ENCODE data around the gene N4BP2. TPM values are rescaled to one million over a fixed set of nuclear protein-coding genes. Genes with fewer than 3 reads are reported as not detected.
A peak's percentile ranks its signal among the peaks of the same experiment; 100 is the strongest.

Gene N4BP2
- total RNA-seq, 2 experiments from 2014 or later = 17.6 to 21.9 TPM

DNA sequence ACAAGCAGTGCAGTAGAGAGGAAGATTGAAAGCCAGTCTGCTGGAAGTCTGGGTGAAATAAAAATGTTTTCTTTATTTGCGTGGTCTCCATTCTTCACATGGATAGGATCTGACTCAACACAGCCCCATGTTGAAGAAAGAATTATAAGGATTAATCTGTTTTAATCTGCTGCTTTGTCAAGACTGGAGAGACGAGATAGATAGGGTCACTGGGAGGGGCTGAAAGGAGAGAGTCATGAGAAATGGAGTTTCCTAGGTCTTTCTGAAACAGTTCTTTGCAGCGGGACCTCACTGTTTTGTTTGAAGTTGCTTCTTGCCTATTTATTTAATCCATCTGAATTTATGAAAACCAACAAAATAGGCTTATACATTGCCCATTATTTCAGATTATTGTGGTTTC lies 107.8 kb downstream of the N4BP2 start:
- Mint-ChIP-seq H3K27me3 (no peaks in the 10 kb centered on the region), H3K36me3 (peaks cover 22% of the 10 kb centered on the region)

DNA sequence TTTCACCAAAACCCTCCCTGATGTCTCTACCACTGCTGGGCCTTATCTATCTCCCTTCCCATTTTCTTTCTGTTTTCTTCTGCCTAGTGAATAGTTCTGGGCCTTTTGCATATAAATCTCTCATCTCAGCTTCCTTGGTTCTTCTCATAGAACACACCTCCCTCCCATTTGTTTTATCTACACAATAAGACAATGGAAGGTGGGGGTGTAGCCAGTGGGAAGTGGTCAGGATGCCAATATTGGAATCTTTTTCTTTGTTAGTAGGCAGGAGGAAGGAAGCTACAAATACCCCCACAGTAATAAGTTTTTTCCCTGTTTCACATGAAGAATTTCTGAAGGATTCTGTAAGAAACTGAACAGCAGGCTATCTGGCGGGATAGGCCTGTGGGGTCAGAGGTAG lies 109.3 kb downstream of the N4BP2 start:
- H3K27ac Mint-ChIP-seq = no peak overlapping the region
- peaks cover 22% of the 10 kb centered on the region for H3K36me3 Mint-ChIP-seq
- H3K27me3 Mint-ChIP-seq = no peaks in the 10 kb centered on the region
- no peak overlapping the region for H3K4me3 Mint-ChIP-seq
- H3K9me3 Mint-ChIP-seq = peaks cover 9% of the 10 kb centered on the region
- H3K4me1 Mint-ChIP-seq = peaks cover 8% of the 10 kb centered on the region
- no peak for DNase-seq

More for the DNA sequence above, 107.8 kb downstream of the N4BP2 start:
- Mint-ChIP-seq H3K4me3 (no peak overlapping the region), H3K27ac (no peak overlapping the region), H3K9me3 (peaks cover 9% of the 10 kb centered on the region), H3K4me1 (peaks cover 10% of the 10 kb centered on the region)
- no peak for DNase-seq

DNA sequence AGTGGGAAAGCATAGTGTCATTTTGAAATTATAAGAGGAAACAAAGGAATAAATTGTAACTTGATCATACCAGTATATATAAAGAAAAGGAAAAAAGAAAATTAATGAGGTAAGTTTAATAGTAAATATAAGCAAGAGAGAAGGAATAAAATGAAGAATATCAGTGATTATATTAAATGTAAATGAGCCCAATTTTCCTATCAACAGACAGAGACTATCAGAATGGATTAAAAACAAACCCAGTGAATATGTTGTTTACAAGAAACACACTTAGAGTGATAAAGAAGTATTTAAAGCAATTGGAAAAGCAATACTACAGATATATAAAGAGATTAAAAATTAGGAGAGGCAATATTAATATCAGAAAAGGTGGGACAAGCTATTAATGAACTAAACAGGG lies 111.4 kb downstream of the N4BP2 start:
- peaks cover 9% of the 10 kb centered on the region for H3K9me3 Mint-ChIP-seq
- H3K27me3 Mint-ChIP-seq = no peaks in the 10 kb centered on the region
- no peak overlapping the region for H3K27ac Mint-ChIP-seq
- peaks cover 16% of the 10 kb centered on the region for H3K4me1 Mint-ChIP-seq
- no peak overlapping the region for H3K4me3 Mint-ChIP-seq
- peaks cover 15% of the 10 kb centered on the region for H3K36me3 Mint-ChIP-seq
- no peak for DNase-seq

DNA sequence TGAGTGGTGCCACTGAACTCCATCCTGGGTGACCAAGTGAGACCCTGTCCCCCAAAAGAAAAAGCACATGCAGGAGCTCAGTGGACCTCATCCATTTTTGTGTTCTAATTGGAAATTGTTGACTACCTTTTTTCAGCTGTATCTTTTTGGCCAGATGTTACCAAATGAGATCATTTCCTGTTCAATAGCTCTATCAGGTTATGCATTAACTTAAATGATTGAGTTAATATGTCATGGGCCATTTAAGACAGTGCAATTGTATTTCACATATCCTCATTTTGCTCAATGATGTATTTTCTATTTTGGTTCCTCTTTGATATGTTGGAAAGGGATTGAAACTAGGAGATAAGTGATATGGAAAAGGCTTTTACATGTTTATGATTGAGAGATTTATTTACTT lies 113.9 kb downstream of the N4BP2 start:
- Mint-ChIP-seq H3K27ac (no peak overlapping the region), H3K36me3 (peaks cover 10% of the 10 kb centered on the region), H3K4me1 (peaks cover 26% of the 10 kb centered on the region), H3K27me3 (no peaks in the 10 kb centered on the region), H3K9me3 (peaks cover 9% of the 10 kb centered on the region), H3K4me3 (no peak overlapping the region)
- no peak for DNase-seq

DNA sequence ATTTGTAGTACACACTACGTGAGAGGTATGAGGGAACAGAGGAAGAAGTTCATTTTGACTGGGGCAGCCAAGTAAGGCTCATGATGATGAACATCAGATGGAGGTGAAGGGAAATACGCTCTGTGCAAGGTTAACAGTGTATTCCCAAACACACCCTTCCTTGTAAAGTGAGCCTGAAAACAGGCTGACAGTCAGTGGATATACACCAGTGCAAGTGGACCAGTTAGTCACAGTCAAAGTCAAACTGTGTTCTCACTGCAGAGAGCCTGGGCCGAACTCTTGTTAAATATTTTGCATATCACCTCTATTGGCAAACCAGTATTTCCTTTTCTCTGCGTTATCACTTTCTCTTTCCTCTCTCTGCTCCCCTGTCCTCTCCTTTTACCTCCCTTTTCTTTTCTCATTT lies 116.8 kb downstream of the N4BP2 start:
- no peak for DNase-seq

DNA sequence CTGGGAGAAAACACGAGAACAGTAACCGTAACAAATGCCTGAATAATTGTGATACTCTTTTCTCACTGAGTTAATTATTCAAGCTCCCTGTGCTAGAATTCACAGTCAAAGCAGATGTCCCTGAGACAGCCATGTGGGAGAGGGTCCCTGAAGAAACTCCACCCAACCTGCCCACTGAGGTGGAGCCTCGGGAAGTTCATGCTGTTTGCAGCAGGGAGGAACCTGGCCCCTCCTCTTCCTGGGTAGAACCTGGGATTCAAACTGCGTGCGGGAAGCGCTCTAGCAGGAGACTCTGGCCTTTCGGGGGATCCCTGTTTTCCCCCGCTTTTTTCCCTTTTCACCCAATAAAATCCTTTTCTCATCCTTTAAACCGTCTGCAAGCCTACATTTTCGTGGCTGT lies 120.0 kb downstream of the N4BP2 start:
- Mint-ChIP-seq H3K27ac (no peak overlapping the region), H3K27me3 (no peaks in the 10 kb centered on the region), H3K4me3 (no peak overlapping the region), H3K36me3 (no peaks in the 10 kb centered on the region), H3K4me1 (peaks cover 30% of the 10 kb centered on the region), H3K9me3 (no peaks in the 10 kb centered on the region)
- no peak for DNase-seq

More for the DNA sequence above, 116.8 kb downstream of the N4BP2 start:
- no peaks in the 10 kb centered on the region for H3K27me3 Mint-ChIP-seq
- H3K9me3 Mint-ChIP-seq = no peaks in the 10 kb centered on the region
- H3K4me3 Mint-ChIP-seq = peak overlapping the region; percentile 52
- H3K27ac Mint-ChIP-seq = peak overlapping the region; percentile 84
- H3K36me3 Mint-ChIP-seq = peaks cover 2% of the 10 kb centered on the region
- peaks cover 24% of the 10 kb centered on the region for H3K4me1 Mint-ChIP-seq

DNA sequence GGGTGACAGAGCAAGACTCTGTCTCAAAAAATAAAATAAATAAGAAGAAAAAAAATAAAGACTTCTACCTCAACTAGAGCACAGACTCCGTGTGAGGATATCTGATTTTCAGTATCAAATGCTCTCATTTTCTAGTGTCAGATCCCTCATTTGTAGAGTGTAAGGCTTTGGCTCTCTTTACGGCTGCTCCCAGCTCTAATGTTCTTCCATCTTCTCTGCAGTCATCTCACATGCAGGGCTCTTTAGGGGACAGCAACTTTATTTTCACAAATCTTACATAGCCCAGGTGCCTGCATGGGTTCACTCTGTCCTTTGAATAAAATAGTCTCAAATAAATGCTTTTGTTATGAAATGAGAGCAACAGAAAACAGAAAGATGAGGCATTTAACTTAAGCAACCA lies 120.9 kb downstream of the N4BP2 start:
- no peaks in the 10 kb centered on the region for H3K36me3 Mint-ChIP-seq
- no peak overlapping the region for H3K27ac Mint-ChIP-seq
- H3K4me1 Mint-ChIP-seq = peaks cover 35% of the 10 kb centered on the region
- no peak overlapping the region for H3K4me3 Mint-ChIP-seq
- no peak for DNase-seq
- no peaks in the 10 kb centered on the region for H3K9me3 Mint-ChIP-seq
- no peaks in the 10 kb centered on the region for H3K27me3 Mint-ChIP-seq

DNA sequence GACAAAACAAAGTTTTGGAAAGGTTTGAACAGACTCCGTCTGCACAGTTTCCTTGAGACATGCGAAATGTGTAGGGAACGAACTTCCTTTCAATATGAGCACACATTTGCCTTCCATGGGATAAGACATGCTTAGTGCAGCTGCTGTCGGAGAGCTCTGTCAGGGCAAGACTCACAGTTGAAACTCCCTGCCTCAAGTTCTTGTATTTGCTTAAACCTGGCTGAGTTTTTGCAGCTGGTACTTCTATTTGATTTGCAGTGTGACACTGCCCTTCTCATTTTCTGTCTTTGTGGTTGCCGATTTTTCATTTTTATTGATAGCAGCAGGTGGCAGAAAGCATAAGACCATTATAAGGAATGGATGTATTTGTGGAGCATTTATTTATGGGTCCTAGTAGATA lies 122.0 kb downstream of the N4BP2 start:
- Mint-ChIP-seq H3K27me3 (no peaks in the 10 kb centered on the region), H3K4me1 (peaks cover 31% of the 10 kb centered on the region), H3K27ac (no peak overlapping the region), H3K4me3 (no peak overlapping the region), H3K9me3 (no peaks in the 10 kb centered on the region), H3K36me3 (no peaks in the 10 kb centered on the region)
- DNase-seq = no peak

DNA sequence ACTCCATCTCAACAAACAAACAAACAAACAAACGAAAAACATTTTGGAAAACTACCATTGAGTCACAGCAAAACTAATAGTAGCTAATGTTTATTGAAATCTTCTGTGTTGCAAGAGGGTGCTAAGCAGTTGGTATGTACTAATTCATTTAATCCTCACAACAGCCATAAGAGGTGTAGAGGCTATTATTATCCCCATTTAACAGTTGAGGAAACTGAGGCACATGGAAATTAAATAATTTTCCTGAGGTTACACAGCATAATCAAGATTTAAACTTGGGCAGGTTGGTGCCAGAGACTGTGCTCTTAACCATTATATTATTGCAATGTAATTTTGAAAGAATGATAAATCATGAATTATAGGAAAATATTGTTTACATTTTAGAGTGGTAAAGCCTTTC lies 122.7 kb downstream of the N4BP2 start:
- no peak for DNase-seq
- Mint-ChIP-seq H3K27me3 (no peaks in the 10 kb centered on the region), H3K9me3 (no peaks in the 10 kb centered on the region), H3K4me3 (no peak overlapping the region), H3K36me3 (no peaks in the 10 kb centered on the region), H3K4me1 (peaks cover 33% of the 10 kb centered on the region), H3K27ac (no peak overlapping the region)

DNA sequence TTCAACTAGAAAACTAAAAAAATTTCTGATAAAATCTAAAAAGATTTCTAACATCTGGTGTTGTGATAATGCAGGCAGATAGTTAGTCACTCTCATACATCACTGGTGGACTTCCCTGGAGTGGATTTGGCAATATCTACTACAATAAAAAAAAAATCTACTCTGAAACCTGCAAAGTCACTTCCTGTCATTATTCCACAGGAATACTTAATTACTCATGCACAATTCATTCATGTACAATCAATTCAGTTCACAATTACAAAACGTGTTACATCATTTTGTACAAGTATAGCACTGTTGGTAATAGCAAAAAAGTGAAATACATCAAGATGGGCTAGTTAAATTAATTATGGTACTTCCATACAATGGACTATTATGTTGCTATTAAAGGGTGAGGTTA lies 123.7 kb downstream of the N4BP2 start:
- H3K9me3 Mint-ChIP-seq = no peaks in the 10 kb centered on the region
- no peak for DNase-seq
- H3K4me3 Mint-ChIP-seq = no peak overlapping the region
- no peak overlapping the region for H3K27ac Mint-ChIP-seq
- H3K27me3 Mint-ChIP-seq = no peaks in the 10 kb centered on the region
- H3K36me3 Mint-ChIP-seq = no peaks in the 10 kb centered on the region
- H3K4me1 Mint-ChIP-seq = peaks cover 39% of the 10 kb centered on the region

DNA sequence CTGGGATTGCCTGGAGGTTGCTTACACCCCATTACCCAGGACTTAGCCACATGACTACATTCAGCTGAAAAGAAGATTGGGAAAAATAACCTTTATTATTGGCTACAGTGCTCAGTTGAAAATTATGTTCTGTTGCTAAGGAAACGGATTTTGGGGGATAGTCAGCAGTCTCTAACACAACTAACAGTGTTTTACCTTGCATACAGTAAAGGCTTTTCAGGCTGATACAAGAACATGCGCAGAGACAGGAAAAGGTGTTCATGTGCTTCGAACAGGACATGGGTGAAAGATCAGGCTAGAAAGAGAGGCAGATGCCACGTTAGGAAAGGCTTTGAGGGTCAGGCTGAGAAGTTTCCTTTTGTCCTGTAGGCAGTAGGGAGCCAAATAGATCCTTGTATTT lies 125.4 kb downstream of the N4BP2 start:
- Mint-ChIP-seq H3K27me3 (no peaks in the 10 kb centered on the region), H3K4me3 (no peak overlapping the region), H3K9me3 (no peaks in the 10 kb centered on the region), H3K27ac (no peak overlapping the region), H3K4me1 (peaks cover 52% of the 10 kb centered on the region), H3K36me3 (no peaks in the 10 kb centered on the region)
- DNase-seq = no peak

DNA sequence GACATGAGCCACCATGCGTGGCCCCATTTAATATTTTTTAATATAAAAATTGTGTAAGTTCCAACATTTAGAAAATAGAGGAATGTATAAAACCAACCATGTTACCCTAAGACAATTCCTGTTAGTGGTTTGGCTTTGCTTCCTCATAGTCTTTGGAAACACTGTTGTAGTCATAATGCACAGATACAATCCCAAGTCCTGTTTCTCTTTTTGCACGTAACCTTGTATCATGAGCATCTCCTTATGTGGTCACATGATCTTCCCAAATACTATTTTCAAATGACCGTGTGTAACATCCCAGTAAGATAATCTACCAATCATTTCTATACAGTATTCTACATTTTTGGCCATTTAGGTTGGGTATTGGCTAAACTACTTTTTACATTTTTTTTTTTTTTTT lies 126.3 kb downstream of the N4BP2 start:
- Mint-ChIP-seq H3K27me3 (no peaks in the 10 kb centered on the region), H3K4me3 (no peak overlapping the region), H3K4me1 (peaks cover 55% of the 10 kb centered on the region), H3K9me3 (no peaks in the 10 kb centered on the region), H3K36me3 (peaks cover 2% of the 10 kb centered on the region), H3K27ac (no peak overlapping the region)
- DNase-seq = no peak

DNA sequence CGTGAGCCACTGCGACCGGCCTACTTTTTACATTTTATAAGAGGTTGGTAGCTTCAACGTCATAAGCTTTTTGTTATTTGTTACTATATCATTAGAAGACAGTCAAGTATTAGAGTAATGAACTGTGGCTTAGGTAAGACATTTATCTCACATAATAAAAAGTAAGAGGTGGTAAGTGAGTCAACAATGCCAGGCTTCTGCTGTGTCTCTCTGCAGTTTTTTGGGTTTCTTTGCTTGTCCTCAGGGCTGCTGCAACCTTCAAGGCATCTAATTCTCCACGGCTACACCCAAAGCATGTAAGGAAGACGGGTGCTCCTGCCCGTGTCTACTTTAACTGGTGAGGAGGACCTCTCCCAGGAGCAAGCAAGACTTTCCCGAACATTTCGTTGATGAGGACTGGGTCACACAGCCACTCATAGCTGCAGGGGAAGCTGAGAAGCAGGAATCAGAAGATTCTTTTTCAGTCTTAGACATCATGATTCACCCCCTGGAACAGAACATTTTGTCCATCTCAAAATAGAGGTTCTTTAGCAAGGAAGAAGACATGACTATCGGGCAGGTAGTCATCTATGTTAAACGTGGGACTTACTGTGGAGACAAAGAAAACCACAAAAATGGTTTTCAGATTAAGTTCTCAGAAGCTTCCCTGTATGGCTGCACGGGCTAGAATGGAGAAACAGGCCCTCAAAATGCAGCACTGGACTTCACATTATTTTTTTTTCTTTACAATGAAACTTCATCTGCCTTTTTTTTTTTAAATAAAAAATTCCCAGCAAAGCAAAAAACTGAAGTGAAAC lies 127.2 kb downstream of the N4BP2 start:
- peak overlapping the region; percentile 86 for H3K27ac Mint-ChIP-seq
- peak overlapping the region; percentile 47 for H3K4me3 Mint-ChIP-seq
- H3K9me3 Mint-ChIP-seq = no peaks in the 10 kb centered on the region
- H3K27me3 Mint-ChIP-seq = no peaks in the 10 kb centered on the region
- H3K36me3 Mint-ChIP-seq = peaks cover 2% of the 10 kb centered on the region
- no peak for DNase-seq
- H3K4me1 Mint-ChIP-seq = peaks cover 52% of the 10 kb centered on the region

DNA sequence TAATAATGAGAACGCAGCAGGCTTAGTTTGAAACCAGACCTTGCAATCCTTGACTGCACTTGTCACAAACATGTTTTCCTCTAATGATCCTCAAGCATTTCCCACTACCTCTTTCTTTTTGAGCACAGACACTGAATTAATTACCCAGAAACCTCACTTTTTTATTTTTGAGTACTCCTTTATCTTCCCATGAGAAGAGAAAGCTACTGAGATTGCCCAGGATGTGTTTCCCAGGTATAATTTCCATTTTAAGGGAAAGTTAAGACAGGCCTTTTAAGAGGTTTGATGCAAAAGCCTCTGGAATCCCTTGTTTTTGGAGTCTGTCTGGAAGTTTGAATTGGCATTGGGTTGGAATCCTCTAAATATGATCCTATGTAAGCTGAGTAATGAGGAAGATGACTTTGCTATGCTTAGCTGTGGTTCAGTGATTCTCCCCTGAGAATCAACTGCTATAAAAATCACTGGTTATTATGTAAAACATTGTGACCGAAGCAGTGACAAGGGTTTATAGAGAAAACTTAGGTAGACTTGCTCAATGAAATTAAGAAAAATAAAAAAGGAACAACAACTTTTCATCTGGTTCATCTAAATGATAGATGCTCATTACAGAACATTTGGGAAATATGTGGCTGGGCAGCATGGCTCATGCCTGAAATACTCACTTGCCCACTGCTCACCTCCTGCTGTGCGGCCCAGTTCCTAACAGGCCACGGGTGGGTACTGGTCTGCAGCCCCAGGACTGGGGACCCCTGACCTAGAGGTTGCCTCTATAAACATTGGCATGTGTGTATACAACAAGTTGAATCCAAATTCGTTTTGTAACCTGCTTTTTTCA lies 129.4 kb downstream of the N4BP2 start:
- Mint-ChIP-seq H3K27ac (peak overlapping the region; percentile 42), H3K4me3 (no peak overlapping the region), H3K36me3 (peaks cover 2% of the 10 kb centered on the region), H3K4me1 (peaks cover 67% of the 10 kb centered on the region), H3K27me3 (no peaks in the 10 kb centered on the region), H3K9me3 (no peaks in the 10 kb centered on the region)
- no peak for DNase-seq

DNA sequence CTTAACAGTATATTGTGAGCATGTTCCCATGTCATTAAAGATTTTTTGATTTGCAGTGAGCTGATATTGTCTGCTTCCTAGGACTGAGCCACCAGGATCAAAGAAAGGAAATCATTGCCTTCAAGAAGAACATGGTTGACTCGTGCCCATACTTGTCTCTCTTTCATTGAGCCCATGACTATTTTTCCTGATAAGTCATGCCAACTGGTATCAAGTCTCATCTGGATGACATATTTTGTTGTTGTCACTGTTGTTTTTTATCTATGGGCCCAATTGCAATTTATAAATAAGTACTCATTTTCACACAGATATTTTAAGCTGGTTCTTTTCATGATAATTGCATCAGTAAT lies 130.0 kb downstream of the N4BP2 start:
- Mint-ChIP-seq H3K36me3 (peaks cover 2% of the 10 kb centered on the region), H3K27me3 (no peaks in the 10 kb centered on the region), H3K9me3 (no peaks in the 10 kb centered on the region), H3K4me1 (peaks cover 71% of the 10 kb centered on the region), H3K4me3 (no peak overlapping the region), H3K27ac (no peak overlapping the region)
- DNase-seq = no peak

All from activated naive CD8-positive, alpha-beta T cell treated with anti-CD3 and anti-CD28 coated beads for 36 hours (primary cell).